ENCODE data around the gene SERPINB7. TPM values are rescaled to one million over a fixed set of nuclear protein-coding genes. Genes with fewer than 3 reads are reported as not detected.
"Not testable (repeated sequence)": the region's sequence is repeated elsewhere in the genome, so short reads cannot be mapped to it uniquely, and the experiment has no call there.

Gene SERPINB7
- polyA plus RNA-seq (ENCODE audit: low read depth in 6 of 6) = not detected

- H3K36me3 Mint-ChIP-seq = no peaks in the 10 kb centered on the region
- ATAC-seq (ENCODE audit: low read depth in 2 of 2) (no peak), DNase-seq (no peak)
- H3K4me3 Mint-ChIP-seq = no peak within 1 kb of the TSS
- peaks cover 5 to 12% (median 8%) of the 10 kb centered on the region in 3 donors for H3K27me3 Mint-ChIP-seq
- H3K27ac Mint-ChIP-seq = no peak within 1 kb of the TSS
- no peaks in the 10 kb centered on the region for H3K4me1 Mint-ChIP-seq
- peaks cover 0 to 3% (median 0%) of the 10 kb centered on the region in 7 donors for H3K9me3 Mint-ChIP-seq
These were observed at the start of gene SERPINB7 for GRCh38 chr18:63775166-63775730. TSS of gene SERPINB7 (plus strand) at chr18:63775418. CDS start at chr18:63782373, 6,955 bp downstream.

- DNase-seq (no peak), ATAC-seq (ENCODE audit: low read depth in 2 of 2) (no peak)
- H3K27ac Mint-ChIP-seq = no peak overlapping the region
- H3K27me3 Mint-ChIP-seq = no peaks in the 10 kb centered on the region
- H3K4me3 Mint-ChIP-seq = no peak overlapping the region
- no peaks in the 10 kb centered on the region for H3K36me3 Mint-ChIP-seq
- H3K4me1 Mint-ChIP-seq = no peaks in the 10 kb centered on the region
- H3K9me3 Mint-ChIP-seq = peaks cover 0 to 5% (median 0%) of the 10 kb centered on the region in 7 donors
These were observed 49.3 kb upstream of the SERPINB7 start for GRCh38 chr18:63725682-63726480.

- Mint-ChIP-seq H3K4me1 (no peaks in the 10 kb centered on the region), H3K36me3 (no peaks in the 10 kb centered on the region), H3K9me3 (peaks cover 0 to 6% (median 3%) of the 10 kb centered on the region in 7 donors), H3K4me3 (no peak overlapping the region), H3K27ac (no peak overlapping the region), H3K27me3 (no peaks in the 10 kb centered on the region)
- ATAC-seq (ENCODE audit: low read depth in 2 of 2) = no peak
- DNase-seq = no peak
These were observed 44.4 kb upstream of the SERPINB7 start for GRCh38 chr18:63730773-63731172.

- no peak overlapping the region for H3K4me3 Mint-ChIP-seq
- H3K36me3 Mint-ChIP-seq = no peaks in the 10 kb centered on the region
- peaks cover 0 to 6% (median 3%) of the 10 kb centered on the region in 7 donors for H3K9me3 Mint-ChIP-seq
- no peak overlapping the region for H3K27ac Mint-ChIP-seq
- H3K27me3 Mint-ChIP-seq = no peaks in the 10 kb centered on the region
- H3K4me1 Mint-ChIP-seq = no peaks in the 10 kb centered on the region
- no peak for DNase-seq
- no peak for ATAC-seq (ENCODE audit: low read depth in 2 of 2)
These were observed 44.0 kb upstream of the SERPINB7 start for GRCh38 chr18:63731215-63731614.

- DNase-seq = no peak
- H3K36me3 Mint-ChIP-seq = no peaks in the 10 kb centered on the region
- peaks cover 0 to 5% (median 0%) of the 10 kb centered on the region in 3 donors for H3K27me3 Mint-ChIP-seq
- no peak for ATAC-seq (ENCODE audit: low read depth in 2 of 2)
- no peak overlapping the region for H3K27ac Mint-ChIP-seq
- H3K4me3 Mint-ChIP-seq = no peak overlapping the region
- H3K9me3 Mint-ChIP-seq = peaks cover 0 to 8% (median 3%) of the 10 kb centered on the region in 7 donors
- H3K4me1 Mint-ChIP-seq = no peaks in the 10 kb centered on the region
These were observed 38.3 kb upstream of the SERPINB7 start for GRCh38 chr18:63736876-63737275.

- no peak overlapping the region for H3K4me3 Mint-ChIP-seq
- H3K4me1 Mint-ChIP-seq = no peaks in the 10 kb centered on the region
- H3K36me3 Mint-ChIP-seq = no peaks in the 10 kb centered on the region
- no peak overlapping the region for H3K27ac Mint-ChIP-seq
- H3K27me3 Mint-ChIP-seq = peaks cover 5 to 8% (median 6%) of the 10 kb centered on the region in 3 donors
- peaks cover 0 to 8% (median 1%) of the 10 kb centered on the region in 7 donors for H3K9me3 Mint-ChIP-seq
- ATAC-seq (ENCODE audit: low read depth in 2 of 2) = no peak
- no peak for DNase-seq
These were observed 33.4 kb upstream of the SERPINB7 start for GRCh38 chr18:63741769-63742168.

- Mint-ChIP-seq H3K36me3 (no peaks in the 10 kb centered on the region), H3K27ac (no peak overlapping the region), H3K27me3 (peaks cover 0 to 8% (median 6%) of the 10 kb centered on the region in 3 donors), H3K4me1 (no peaks in the 10 kb centered on the region), H3K9me3 (peaks cover 0 to 17% (median 6%) of the 10 kb centered on the region in 7 donors), H3K4me3 (no peak overlapping the region)
- no peak for DNase-seq
- ATAC-seq (ENCODE audit: low read depth in 2 of 2) = no peak
These were observed 28.2 kb upstream of the SERPINB7 start for GRCh38 chr18:63747006-63747405.

- DNase-seq = no peak
- H3K4me3 Mint-ChIP-seq = no peak overlapping the region
- no peak for ATAC-seq (ENCODE audit: low read depth in 2 of 2)
- H3K9me3 Mint-ChIP-seq = peaks cover 0 to 17% (median 6%) of the 10 kb centered on the region in 7 donors
- peaks cover 0 to 7% (median 0%) of the 10 kb centered on the region in 3 donors for H3K27me3 Mint-ChIP-seq
- no peak overlapping the region for H3K27ac Mint-ChIP-seq
- H3K4me1 Mint-ChIP-seq = no peaks in the 10 kb centered on the region
- H3K36me3 Mint-ChIP-seq = no peaks in the 10 kb centered on the region
These were observed 25.7 kb upstream of the SERPINB7 start for GRCh38 chr18:63749489-63749888.

- no peak overlapping the region for H3K27ac Mint-ChIP-seq
- peaks cover 0 to 17% (median 6%) of the 10 kb centered on the region in 7 donors for H3K9me3 Mint-ChIP-seq
- H3K4me3 Mint-ChIP-seq = no peak overlapping the region
- H3K27me3 Mint-ChIP-seq = peaks cover 0 to 7% (median 0%) of the 10 kb centered on the region in 3 donors
- no peaks in the 10 kb centered on the region for H3K36me3 Mint-ChIP-seq
- no peak for DNase-seq
- no peak for ATAC-seq (ENCODE audit: low read depth in 2 of 2)
- no peaks in the 10 kb centered on the region for H3K4me1 Mint-ChIP-seq
These were observed 22.6 kb upstream of the SERPINB7 start for GRCh38 chr18:63752636-63753035.

- H3K9me3 Mint-ChIP-seq = peaks cover 0 to 10% (median 1%) of the 10 kb centered on the region in 7 donors
- no peaks in the 10 kb centered on the region for H3K36me3 Mint-ChIP-seq
- no peaks in the 10 kb centered on the region for H3K4me1 Mint-ChIP-seq
- no peak for ATAC-seq (ENCODE audit: low read depth in 2 of 2)
- no peak for DNase-seq
- peaks cover 0 to 7% (median 0%) of the 10 kb centered on the region in 3 donors for H3K27me3 Mint-ChIP-seq
- H3K4me3 Mint-ChIP-seq = no peak overlapping the region
- no peak overlapping the region for H3K27ac Mint-ChIP-seq
These were observed 21.5 kb upstream of the SERPINB7 start for GRCh38 chr18:63753676-63754075.

- H3K27ac Mint-ChIP-seq = no peak overlapping the region
- peaks cover 0 to 4% (median 0%) of the 10 kb centered on the region in 3 donors for H3K27me3 Mint-ChIP-seq
- peaks cover 10 to 27% (median 18%) of the 10 kb centered on the region in 7 donors for H3K9me3 Mint-ChIP-seq
- peaks cover 0 to 11% of the 10 kb centered on the region in 2 donors for H3K36me3 Mint-ChIP-seq
- DNase-seq (no peak), ATAC-seq (ENCODE audit: low read depth in 2 of 2) (no peak)
- no peaks in the 10 kb centered on the region for H3K4me1 Mint-ChIP-seq
- H3K4me3 Mint-ChIP-seq = no peak overlapping the region
These were observed 17.7 kb upstream of the SERPINB7 start for GRCh38 chr18:63757541-63757940.

GRCh38 chr18:63758615-63759240 lies 16.5 kb upstream of the SERPINB7 start:
- Mint-ChIP-seq H3K36me3 (peaks cover 0 to 11% of the 10 kb centered on the region in 2 donors), H3K4me3 (peak overlapping the region in 1 of 8 donors; percentile 30), H3K4me1 (no peaks in the 10 kb centered on the region), H3K27me3 (no peaks in the 10 kb centered on the region), H3K27ac (no peak overlapping the region), H3K9me3 (peaks cover 10 to 27% (median 18%) of the 10 kb centered on the region in 7 donors)
- DNase-seq = no peak
- no peak for ATAC-seq (ENCODE audit: low read depth in 2 of 2)

- DNase-seq; ATAC-seq (ENCODE audit: low read depth in 2 of 2); H3K4me1 Mint-ChIP-seq; H3K27me3 Mint-ChIP-seq; H3K4me3 Mint-ChIP-seq; H3K27ac Mint-ChIP-seq: not testable (repeated sequence)
- H3K9me3 Mint-ChIP-seq = peaks cover 10 to 27% (median 18%) of the 10 kb centered on the region in 7 donors
- H3K36me3 Mint-ChIP-seq = peaks cover 0 to 11% of the 10 kb centered on the region in 2 donors
These were observed 15.4 kb upstream of the SERPINB7 start for GRCh38 chr18:63759786-63760185.
